ENCODE results near the gene PLCL1.

GRCh38 chr2:197949224-197949623 lies 144.8 kb downstream of the PLCL1 start:
- TF ChIP-seq POLR2AphosphoS5 (IDR thresholded peaks at IDR 0.05; ENCODE audit: low read depth, low read length) = no peak
- no peak for TF ChIP-seq TAF1 (IDR thresholded peaks at IDR 0.05; ENCODE audit: borderline replicate concordance, insufficient read depth, low read length)
- TF ChIP-seq SIN3A (IDR thresholded peaks at IDR 0.05; ENCODE audit: borderline replicate concordance, insufficient read depth, low read length) = no peak
- no peak for TF ChIP-seq REST (IDR thresholded peaks at IDR 0.05; ENCODE audit: insufficient read depth in 1 of 2, low read depth in 2 of 2, low read length in 2 of 2)

Measured in PFSK-1 (cell line).